GM19035 (cell line): ENCODE measurements around the gene MRO.
"Not testable (repeated sequence)": the region's sequence is repeated elsewhere in the genome, so short reads cannot be mapped to it uniquely, and the experiment has no call there.

Experiments used
- ATAC-seq: cut with Tn5 transposase; IDR thresholded peaks from one replicate; pipeline ENCODE4 v1.9.1; 2021; ENCODE audit not compliant: unreplicated experiment

MRO gene

GRCh38 chr18:50836521-50836957 is 16.7 kb upstream of the MRO start:
- ATAC-seq = no peak

DNA sequence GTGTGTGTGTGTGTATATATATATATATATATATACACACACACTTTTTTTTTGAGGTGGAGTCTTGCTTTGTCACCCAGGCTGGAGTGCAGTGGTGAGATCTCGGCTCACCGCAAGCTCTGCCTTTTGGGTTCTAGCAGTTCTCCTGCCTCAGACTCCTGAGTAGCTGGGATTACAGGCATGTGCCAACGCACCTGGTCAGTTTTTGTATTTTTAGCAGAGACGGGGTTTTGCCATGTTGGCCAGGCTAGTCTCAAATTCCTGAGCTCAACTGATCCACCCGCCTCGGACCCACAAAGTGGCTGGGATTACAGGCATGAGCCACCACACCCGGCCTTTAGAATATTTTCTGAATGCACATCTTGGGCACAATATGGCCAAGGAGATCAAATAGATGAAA is 13.7 kb upstream of the MRO start:
- not testable (repeated sequence) for ATAC-seq

- ATAC-seq = no peak
Measured at GRCh38 chr18:50832754-50833153, 12.9 kb upstream of the MRO start.

- ATAC-seq = no peak
Measured at GRCh38 chr18:50830544-50830943, 10.7 kb upstream of the MRO start.

GRCh38 chr18:50829644-50830043 is 9.8 kb upstream of the MRO start:
- no peak for ATAC-seq

GRCh38 chr18:50826027-50826426 is 6.2 kb upstream of the MRO start:
- ATAC-seq = no peak

GRCh38 chr18:50825621-50826020 is 5.8 kb upstream of the MRO start:
- no peak for ATAC-seq

GRCh38 chr18:50822756-50823155 is 2.9 kb upstream of the MRO start:
- ATAC-seq = no peak

GRCh38 chr18:50820901-50821520 is 1.2 kb upstream of the MRO start:
- no peak for ATAC-seq

DNA sequence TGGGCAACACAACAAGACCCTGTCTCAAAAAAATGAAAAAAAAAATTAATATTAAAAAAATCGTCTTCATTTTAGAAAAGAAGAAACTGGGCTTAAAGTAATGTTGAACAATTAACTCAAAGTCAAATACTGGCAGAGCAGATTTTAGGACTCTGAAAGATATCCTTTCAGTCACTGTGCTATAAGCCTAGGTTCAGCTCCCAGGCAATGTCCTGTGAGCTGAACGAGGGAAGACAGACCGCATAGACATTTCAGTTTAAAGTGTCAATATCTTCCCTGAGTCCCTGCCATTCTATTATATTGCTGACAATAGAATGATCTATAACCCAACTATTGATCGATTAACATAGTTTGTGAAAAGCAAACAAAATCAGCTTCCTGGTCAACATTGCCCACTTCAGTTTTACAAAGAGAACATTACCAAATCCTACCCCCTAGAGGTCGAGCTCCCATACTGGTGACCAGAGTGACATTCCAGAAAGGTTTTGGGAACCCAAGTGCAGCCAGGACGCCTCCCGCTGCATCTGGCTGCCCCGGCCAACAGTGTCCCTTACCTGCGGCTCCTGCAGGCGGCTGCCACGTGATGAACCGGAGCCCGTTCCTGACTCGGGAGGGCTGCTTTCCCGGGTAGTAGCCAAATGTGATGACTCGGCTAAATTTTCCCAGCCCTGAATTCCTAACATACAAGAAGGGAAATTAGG is 639 bp downstream of the MRO start:
- no peak for ATAC-seq

DNA sequence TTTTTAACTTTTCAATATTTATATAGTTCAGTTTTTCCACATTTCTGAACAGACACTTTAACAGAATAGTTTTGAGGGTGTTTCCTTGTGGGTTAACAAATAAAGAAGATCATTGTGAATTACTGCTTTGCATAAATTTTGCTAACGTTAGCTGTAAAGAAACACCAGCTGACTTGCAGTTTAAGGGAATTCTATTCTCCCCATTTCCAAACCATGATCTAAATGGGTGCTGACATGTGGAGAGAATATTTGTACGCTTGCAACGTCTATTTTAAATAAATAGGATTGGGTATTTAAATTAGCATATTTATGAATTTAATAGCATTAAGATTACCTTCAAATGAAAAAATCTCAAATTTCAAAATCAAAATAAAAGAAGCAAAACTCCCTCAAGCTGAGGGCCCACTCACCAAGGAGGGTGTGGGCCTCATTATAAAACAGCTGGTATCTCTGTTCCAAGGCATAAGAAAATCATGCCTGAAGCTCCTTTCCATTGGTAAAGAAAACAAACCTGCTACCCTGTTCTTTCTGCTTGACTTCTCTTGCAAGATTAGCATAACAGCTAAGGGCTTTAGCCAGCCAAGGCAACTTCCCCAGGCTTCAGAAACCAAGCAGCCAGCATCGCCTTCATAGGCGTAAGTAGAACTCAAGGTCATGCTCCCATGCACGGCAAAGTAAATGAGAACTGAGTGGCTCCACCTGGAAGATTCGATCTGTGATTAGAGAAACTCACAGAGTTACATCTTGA is 3.2 kb downstream of the MRO start:
- no peak for ATAC-seq

- ATAC-seq = no peak
Measured at GRCh38 chr18:50814395-50814794, 5.4 kb downstream of the MRO start.

DNA sequence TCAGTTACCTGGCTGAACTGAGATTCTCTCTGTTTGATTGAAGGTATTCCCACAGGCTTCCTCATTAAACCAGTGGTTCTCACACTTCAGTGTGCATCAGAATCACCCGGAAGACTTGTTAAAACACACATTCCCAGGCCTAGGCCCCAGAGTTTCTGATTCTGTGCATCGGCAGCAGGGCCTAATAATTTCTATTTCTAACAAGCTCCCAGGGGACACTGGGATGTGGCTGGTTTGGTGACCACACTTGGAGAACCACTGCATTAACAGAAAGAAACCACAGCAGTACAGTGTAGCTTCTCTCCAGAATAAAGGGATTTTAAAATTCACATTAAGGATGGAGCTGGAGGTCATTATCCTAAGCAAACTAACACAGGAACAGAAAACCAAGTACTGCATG is 6.5 kb downstream of the MRO start:
- no peak for ATAC-seq

- no peak for ATAC-seq
Measured at GRCh38 chr18:50812834-50813233, 7.0 kb downstream of the MRO start.

DNA sequence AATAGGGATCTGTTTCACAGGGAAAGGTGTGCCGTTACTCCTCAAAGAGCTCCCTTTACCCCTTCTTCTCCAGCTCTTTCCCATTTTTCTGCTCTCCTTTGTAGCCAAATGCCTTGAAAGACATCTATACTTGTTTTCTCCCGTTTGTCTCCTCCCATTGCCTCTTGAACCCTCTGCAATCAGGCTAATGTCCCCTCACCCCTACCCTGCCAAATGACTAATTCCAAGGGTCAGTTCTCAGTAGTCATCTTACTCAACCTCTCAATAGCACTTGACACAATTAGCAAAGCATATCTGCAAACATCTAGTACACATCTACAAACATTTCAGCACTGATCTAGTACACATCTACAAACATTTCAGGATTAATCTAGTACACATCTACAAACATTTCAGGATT is 12.6 kb downstream of the MRO start:
- no peak for ATAC-seq

GRCh38 chr18:50806208-50806616 is 13.6 kb downstream of the MRO start:
- ATAC-seq = no peak

GRCh38 chr18:50805732-50806131 is 14.1 kb downstream of the MRO start:
- ATAC-seq = no peak

- ATAC-seq = no peak
Measured at GRCh38 chr18:50803592-50803991, 16.2 kb downstream of the MRO start.

- no peak for ATAC-seq
Measured at GRCh38 chr18:50802141-50802540, 17.7 kb downstream of the MRO start.

- ATAC-seq = no peak
Measured at GRCh38 chr18:50797142-50797541, 22.7 kb downstream of the MRO start.

DNA sequence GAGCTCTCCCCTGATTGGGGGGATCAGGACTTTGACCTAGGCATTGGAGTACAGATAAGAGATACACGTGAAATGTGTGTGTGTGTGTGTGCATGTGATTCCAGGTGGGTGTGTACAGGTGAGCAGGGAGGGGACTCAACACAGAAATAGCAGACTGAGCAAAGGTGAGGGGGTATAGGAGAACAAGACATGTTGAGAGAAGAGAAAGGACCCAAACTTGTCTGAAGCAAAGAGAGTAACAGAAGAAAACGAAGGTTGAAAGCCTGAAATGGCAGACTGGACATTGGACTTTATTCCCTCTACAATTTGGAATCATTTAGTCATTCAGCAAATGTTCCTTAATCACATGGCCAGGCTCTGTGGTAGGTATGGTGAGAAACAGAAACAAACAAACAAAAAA is 23.3 kb downstream of the MRO start:
- ATAC-seq = no peak
